Activated naive CD4-positive, alpha-beta T cell treated with anti-CD3 and anti-CD28 coated beads, Interleukin-2, amount 10 ng/mL, durations not matched to agents 7 days and 5 days (primary cell): ENCODE results near the gene NYAP1.
A peak's percentile ranks its signal among the peaks of the same experiment; 100 is the strongest.
"Not testable (repeated sequence)": the region's sequence is repeated elsewhere in the genome, so short reads cannot be mapped to it uniquely, and the experiment has no call there.

Experiments used
- CTCF ChIA-PET: fragments of 350-600 bp; sonication (Branson Sonifier 250); formaldehyde crosslinking; loops from one replicate; lab custom pipeline; 2021; ENCODE audit warnings: antibody characterized with exemption; lab: Charles Lee
- DNase-seq: peaks from one replicate; pipeline ENCODE4 v3.0.0-alpha.2; 2020
- H3K27ac Mint-ChIP-seq: one replicate; pipeline ENCODE4 v1.8.0; 2021; ENCODE audit warnings: mild to moderate bottlenecking, moderate library complexity, mixed read lengths
- H3K27me3 Mint-ChIP-seq: one replicate; pipeline ENCODE4 v1.8.0; 2021; ENCODE audit warnings: mild to moderate bottlenecking, mixed read lengths
- H3K36me3 Mint-ChIP-seq: one replicate; pipeline ENCODE4 v1.8.0; 2021; ENCODE audit warnings: mixed read lengths
- H3K4me1 Mint-ChIP-seq: one replicate; pipeline ENCODE4 v1.8.0; 2021; ENCODE audit warnings: mixed read lengths
- H3K4me3 Mint-ChIP-seq: one replicate; pipeline ENCODE4 v1.8.0; 2021; ENCODE audit warnings: mild to moderate bottlenecking, moderate library complexity, mixed read lengths
- H3K9me3 Mint-ChIP-seq: one replicate; pipeline ENCODE4 v1.8.0; 2021; ENCODE audit warnings: mixed read lengths

NYAP1 gene

GRCh38 chr7:100541309-100541708 is 57.6 kb downstream of the NYAP1 start:
- Mint-ChIP-seq H3K36me3 (peaks cover 26% of the 10 kb centered on the region), H3K4me1 (peaks cover 80% of the 10 kb centered on the region)
- not testable (repeated sequence) for H3K9me3 Mint-ChIP-seq, H3K27me3 Mint-ChIP-seq, DNase-seq, H3K27ac Mint-ChIP-seq, H3K4me3 Mint-ChIP-seq
- CTCF ChIA-PET = interaction anchor here (0.8 to 3.2 kb wide), 3 partner anchors 10 to 22 kb away, joined by 3 to 16 read pairs (median 4); no protein-coding TSS in a partner anchor

GRCh38 chr7:100543586-100543985 is 59.9 kb downstream of the NYAP1 start:
- Mint-ChIP-seq H3K4me1 (peaks cover 92% of the 10 kb centered on the region), H3K4me3 (no peak overlapping the region), H3K27me3 (peaks cover 4% of the 10 kb centered on the region), H3K36me3 (peaks cover 36% of the 10 kb centered on the region), H3K9me3 (no peaks in the 10 kb centered on the region), H3K27ac (peak overlapping the region; percentile 91)
- CTCF ChIA-PET = interaction anchor here (1.0 to 3.2 kb wide), 4 partner anchors 16 to 148 kb away, joined by 3 to 16 read pairs (median 4); partner anchors contain the start of gene TSC22D4
- DNase-seq = no peak

- Mint-ChIP-seq H3K9me3 (no peaks in the 10 kb centered on the region), H3K27ac (peak overlapping the region; percentile 91), H3K27me3 (no peaks in the 10 kb centered on the region), H3K36me3 (peaks cover 38% of the 10 kb centered on the region), H3K4me1 (peaks cover 95% of the 10 kb centered on the region), H3K4me3 (peak overlapping the region; percentile 5)
- DNase-seq = no peak
- CTCF ChIA-PET = interaction anchor here (1.3 to 7.6 kb wide), 3 partner anchors 16 to 20 kb away, joined by 5 to 60 read pairs (median 6); no protein-coding TSS in a partner anchor
Observed at GRCh38 chr7:100544386-100544785, 60.7 kb downstream of the NYAP1 start.
